Measurements from ENCODE around the gene THG1L.
A peak's percentile ranks its signal among the peaks of the same experiment; 100 is the strongest.
"Not testable (repeated sequence)": the region's sequence is repeated elsewhere in the genome, so short reads cannot be mapped to it uniquely, and the experiment has no call there.

Gene THG1L

DNA sequence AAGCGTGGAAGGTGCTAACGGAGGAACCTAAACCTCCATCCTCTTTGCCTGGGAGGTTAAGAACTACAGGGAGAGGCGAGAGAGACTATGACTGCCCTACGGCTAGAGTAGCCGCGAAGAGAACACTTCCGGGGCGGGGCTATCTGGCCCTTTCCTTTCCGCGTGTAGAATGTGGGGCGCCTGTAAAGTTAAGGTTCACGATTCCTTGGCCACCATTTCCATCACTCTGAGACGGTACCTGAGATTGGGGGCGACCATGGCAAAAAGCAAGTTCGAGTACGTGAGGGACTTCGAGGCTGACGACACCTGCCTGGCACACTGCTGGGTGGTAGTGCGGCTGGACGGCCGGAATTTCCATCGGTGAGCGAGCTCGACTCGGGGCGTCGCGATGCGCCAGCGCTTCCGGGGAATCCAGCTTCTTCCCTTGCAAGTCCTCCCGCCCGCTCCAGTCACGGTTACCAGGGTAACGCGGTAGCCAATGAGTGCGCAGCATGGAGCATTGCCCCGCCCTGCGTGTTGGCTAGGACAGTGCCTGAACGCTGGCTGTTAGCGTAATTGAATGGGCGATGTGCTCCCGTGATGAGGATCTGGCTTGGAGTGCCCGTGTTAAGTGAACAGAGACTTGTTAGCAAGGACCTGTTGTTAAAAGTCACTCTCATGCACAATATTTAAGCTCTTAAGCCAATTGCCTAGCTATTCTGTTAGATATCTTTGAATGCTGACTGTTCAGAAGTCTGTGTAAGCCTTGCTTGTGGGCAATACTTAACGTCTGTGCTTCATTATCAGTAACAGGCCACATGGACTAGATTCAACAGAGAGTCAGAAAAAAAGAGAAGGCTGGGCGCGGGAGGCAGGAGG lies at the start of gene THG1L:
Gene THG1L, plus strand, starts transcription at position 149 of the 858 bp plus-strand sequence. Its CDS starts 21 bp downstream, at position 170.
- peak; percentile 94 to 97 for DNase-seq (ENCODE audit: low read depth in 1 of 2, low spot score in 1 of 2)

DNA sequence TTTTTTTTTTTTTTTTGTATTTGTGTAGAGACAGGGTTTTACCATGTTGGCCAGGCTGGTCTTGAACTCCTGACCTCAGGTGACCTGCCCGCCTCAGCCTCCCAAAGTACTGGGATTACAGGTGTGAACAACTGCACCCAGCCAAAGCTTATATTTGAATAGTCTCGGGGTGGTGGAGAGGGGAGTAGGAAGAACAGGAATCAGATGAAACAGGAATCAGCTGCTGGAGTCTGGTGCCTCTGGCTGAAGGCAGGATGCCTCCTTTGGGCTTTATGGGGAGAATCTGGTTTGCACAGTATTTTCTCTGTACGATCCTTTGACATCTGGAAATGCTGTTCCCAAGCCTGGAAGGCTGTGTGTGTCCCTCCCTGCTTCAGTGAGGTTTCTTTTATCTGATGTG lies 49.0 kb upstream of the THG1L start:
- no peak for DNase-seq (ENCODE audit: low read depth in 1 of 2, low spot score in 1 of 2)

DNA sequence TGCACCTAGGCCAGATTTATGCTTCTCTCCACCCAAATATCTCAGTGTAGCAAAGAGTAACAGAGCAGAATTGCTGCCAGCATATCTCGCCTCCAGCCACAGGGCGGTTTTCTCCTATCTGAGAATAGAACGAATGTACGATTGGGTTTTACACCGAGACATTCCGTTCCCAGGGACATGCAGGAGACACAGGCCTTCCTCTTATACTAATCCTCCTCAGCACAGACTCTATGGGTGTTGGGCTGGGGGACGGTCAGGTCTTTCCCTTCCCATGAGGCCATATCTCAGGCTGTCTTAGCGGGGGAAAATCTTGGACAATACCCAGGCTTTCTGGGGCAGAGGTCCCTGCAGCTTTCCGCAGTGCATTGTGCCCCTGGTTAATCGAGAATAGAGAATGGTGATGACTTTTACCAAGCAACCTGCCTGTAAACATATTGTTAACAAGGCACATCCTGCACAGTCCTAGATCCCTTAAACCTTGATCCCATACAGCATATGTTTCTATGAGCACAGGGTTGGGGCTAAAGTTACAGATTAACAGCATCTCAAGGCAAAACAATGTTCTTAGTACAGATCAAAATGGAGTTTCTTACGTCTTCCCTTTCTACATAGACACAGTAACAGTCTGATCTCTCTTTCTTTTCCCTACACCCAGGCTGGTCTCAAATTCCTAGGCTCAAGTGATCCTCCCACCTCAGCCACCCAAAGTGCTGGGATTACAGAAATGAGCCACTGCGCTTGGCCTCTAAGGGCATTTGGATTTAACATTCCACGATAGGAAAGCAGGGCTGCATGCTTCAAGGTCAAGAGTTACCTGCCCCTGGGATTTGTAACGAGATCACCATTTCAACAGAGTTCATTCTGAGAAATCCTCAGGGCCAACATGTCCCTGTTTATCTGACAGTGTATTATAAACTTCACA lies 44.7 kb upstream of the THG1L start:
- not testable (repeated sequence) for DNase-seq (ENCODE audit: low read depth in 1 of 2, low spot score in 1 of 2)

DNA sequence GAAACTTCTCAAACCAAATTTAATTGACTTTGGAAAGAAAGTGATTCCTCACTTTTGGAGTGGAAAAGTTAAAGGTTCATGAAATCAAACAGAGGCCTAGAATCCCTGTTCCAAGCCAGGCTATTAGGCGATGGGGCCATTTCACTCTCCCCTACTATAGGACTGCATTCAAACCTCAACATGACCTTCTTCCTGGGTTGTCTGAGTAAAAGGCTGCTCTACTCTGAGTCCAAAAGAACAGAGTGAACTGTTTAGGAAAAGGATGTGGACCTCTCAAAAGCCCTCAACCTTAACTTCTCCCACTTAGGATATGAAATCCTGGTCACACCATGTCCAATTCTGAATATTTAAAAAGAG lies 44.0 kb upstream of the THG1L start:
- DNase-seq (ENCODE audit: low read depth in 1 of 2, low spot score in 1 of 2) = no peak

DNA sequence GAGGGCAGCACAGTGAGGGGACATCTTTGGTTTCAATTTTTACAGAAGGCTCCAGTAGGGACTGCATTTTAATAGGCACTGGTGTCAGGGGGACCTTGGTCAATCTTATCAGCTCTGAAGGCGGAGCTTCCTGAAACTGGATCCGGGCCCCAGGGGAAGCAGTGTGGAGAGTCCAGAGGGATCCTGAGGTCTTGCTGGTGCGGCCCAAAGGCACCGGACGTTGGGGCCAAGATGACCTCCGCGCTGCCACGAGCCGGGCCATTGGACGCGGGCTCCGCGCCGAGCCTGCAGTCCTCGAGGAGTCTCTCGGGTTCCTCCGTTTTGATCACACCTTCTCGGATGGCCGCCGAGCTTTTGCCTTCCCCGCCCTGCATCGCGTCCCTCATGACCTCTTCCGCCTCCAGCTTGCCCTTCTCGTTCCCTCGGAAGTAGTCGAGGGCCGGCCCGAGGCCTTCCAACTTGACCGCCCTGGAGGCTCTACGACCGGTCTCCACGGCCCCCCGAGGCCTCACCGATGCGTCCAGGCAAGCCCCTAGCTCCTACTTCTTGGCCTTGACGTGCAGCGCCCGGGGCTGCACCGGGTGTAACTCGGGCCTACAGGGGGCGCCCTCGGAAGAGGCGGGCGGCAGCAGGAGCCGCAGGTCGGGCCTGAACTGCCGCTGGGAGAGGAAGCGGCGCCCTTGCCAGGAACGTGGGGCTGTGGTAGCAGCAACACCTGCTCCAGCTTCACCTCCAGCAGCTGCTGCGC lies 41.1 kb upstream of the THG1L start:
- DNase-seq (ENCODE audit: low read depth in 1 of 2, low spot score in 1 of 2) = no peak

DNA sequence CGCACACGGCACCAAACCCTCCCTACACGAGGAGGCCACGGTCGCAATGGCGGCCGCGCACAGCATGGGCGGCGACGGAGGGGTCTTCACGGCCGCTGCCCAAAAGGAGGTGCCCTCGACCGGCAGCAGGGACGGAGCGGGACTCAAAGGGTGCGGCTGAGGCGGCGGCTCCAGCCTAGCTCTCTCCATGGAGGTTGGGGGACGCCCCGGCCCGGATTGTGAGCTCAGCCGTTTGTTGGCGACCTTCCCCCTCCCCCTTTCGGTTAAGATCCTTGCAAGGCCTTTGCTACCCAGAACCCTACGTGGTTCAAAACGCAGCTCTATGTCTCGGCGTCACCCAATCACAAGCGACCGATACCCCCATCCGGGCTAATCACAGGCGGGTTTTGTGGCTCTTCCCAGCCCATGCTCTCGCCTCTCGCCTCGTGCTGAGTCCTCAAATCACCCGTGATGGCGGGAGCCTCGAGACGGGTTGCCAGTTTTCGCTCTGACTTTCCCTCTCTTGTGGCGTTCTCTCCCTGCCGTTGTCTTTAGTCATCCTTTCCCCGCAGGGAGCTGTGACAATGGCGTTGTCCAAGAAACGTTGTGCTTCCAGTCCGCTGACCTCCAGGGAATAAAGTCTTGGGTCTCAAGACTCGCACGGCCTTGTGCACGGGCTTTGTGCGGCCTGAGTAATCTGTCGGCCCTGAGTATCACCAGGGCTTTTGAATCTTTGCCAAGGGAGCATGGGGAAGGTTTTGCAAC lies 40.4 kb upstream of the THG1L start:
- no peak for DNase-seq (ENCODE audit: low read depth in 1 of 2, low spot score in 1 of 2)

DNA sequence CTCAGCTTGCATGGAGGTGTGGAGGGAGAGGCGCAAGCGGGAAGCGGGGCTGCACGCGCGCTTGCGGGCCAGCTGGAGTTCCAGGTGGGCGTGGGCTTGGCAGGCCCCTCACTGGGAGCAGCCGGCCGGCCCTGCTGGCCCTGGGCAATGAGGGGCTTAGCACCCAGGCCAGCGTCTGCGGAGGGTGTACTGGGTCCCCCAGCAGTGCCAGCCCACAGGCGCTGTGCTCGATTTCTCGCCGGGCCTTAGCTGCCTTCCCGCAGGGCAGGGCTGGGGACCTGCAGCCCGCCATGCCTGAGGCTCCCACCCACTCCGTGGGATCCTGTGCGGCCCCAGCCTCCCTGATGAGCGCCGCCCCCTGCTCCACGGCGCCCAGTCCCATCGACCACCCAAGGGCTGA lies 37.4 kb upstream of the THG1L start:
- not testable (repeated sequence) for DNase-seq (ENCODE audit: low read depth in 1 of 2, low spot score in 1 of 2)

DNA sequence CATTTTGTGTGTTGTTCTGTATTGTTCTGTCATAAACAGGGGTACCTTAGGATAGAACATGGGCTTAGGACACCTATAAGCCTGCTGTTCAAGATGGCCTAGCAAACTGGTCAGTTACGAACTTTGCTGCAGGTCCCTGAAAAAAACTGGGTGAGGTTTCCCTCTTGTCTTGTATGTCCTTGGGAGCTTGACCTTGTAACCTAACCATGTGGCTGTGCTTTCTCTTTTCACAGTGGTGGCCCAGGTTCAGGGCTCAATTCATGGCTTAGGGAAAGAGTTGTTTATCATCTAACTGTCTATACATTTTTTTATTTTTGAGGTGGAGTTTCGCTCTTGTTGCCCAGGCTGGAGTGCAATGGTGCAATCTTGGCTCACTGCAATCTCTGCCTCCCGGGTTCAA lies 35.1 kb upstream of the THG1L start:
- DNase-seq (ENCODE audit: low read depth in 1 of 2, low spot score in 1 of 2) = not testable (repeated sequence)

DNA sequence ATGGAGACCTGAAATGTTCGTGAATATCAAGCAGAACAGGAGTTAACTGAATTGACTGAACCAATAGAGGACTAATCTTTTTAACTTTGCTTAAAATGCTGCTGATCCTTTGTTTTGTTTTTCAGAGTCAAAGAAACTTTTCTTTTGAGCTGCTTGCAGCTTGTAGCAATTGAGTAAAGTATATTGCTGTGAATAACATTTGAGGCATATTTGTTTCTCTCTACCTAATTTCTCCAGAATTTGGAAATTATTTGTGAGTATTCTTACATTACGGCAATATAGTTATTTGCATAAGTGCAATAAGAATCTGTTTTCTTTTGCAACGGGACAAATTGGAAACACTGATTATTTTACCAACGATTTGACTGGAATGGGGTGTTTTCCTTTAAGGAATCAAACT lies 32.5 kb upstream of the THG1L start:
- DNase-seq (ENCODE audit: low read depth in 1 of 2, low spot score in 1 of 2) = not testable (repeated sequence)

DNA sequence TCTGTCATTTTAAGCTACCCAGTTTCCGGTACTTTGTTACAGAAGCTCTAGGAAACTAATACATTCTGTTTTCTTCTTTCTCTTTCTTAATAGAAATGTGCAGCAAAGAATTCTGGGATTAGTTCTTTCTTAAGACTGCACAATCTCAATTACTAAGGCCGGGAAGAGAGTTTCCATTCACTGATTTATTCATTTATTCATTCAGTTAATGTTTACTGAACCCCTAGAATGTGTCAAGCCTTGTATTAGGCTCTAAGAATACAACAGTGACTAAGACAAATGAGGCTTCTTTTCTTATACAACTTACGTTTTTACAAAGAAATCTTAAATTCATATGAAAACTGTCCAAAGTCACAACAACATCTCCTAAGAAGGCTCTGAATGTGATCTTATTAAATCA lies 27.5 kb upstream of the THG1L start:
- no peak for DNase-seq (ENCODE audit: low read depth in 1 of 2, low spot score in 1 of 2)

DNA sequence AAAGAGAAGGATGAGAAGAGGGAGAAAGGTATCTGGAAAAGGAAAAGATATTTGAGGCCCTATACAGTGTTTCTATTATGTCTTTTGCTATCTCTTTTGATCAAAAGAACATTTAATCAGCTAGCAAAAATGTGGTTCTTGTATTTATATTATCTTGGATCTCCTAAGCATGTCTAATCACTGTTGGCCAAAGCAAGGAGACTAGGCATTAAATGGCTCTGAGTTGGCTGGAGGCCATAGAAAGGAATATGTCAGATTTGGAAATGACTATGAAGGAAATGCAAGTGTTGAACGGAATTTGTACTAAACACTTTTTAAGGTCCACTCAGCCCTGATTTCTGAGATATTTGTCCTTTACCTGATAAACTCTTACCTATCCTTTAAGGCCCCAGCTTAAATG lies 22.4 kb upstream of the THG1L start:
- DNase-seq (ENCODE audit: low read depth in 1 of 2, low spot score in 1 of 2) = no peak

DNA sequence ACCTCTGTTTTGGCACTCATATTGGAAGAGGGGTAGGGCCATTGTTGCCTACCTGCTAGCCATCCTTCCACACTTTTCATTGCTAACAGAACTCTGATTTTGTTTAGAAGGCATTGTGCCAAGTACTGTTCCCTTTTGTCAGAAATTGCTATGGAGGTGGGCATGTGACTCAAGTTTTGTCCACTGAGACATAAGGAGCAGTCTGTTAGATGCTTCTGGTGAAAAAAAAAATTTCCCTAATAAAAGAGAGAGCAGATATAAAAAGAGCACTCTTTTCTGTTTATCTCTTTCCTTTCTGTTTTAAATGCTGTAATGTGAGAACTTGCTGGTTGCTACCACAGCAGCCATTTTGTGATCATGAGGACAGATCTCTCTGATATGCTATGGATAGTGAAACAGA lies 21.9 kb upstream of the THG1L start:
- no peak for DNase-seq (ENCODE audit: low read depth in 1 of 2, low spot score in 1 of 2)

DNA sequence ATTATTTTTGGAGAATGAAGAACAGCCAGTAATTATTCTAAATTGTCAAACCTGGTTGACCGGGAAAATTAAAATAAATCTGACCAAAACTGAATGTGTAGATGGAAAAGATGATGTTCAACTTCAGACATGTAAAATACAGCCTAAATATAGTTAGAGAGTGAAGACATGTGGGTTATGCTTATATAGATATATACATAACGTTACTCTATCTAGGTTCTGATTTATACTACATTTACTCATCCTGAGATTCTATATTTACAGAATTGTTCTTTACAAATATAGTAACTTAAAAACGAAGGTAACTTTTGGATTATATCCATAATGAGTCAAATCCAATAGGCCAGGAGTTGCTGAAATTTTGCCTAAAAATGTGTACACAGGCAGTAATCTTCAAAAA lies 20.8 kb upstream of the THG1L start:
- DNase-seq (ENCODE audit: low read depth in 1 of 2, low spot score in 1 of 2) = no peak

DNA sequence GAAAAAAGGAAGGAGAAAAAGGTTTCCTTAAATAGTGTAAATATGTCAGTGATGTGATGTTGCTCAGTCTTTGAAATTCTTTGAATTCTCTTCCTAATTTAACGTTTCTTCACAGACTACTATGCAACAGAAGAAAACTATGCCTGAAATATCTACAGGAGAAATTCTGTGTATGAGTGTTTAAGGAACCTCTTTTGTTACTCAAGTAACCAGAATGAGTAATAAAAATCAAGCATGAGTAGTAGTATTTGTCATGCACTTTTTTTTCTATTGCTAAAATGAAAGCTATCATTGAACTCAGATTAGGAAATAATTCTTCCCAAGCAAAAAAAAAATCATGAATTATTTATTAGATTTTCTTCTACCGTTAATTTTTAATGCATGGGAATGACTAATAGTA lies 20.3 kb upstream of the THG1L start:
- DNase-seq (ENCODE audit: low read depth in 1 of 2, low spot score in 1 of 2) = no peak

DNA sequence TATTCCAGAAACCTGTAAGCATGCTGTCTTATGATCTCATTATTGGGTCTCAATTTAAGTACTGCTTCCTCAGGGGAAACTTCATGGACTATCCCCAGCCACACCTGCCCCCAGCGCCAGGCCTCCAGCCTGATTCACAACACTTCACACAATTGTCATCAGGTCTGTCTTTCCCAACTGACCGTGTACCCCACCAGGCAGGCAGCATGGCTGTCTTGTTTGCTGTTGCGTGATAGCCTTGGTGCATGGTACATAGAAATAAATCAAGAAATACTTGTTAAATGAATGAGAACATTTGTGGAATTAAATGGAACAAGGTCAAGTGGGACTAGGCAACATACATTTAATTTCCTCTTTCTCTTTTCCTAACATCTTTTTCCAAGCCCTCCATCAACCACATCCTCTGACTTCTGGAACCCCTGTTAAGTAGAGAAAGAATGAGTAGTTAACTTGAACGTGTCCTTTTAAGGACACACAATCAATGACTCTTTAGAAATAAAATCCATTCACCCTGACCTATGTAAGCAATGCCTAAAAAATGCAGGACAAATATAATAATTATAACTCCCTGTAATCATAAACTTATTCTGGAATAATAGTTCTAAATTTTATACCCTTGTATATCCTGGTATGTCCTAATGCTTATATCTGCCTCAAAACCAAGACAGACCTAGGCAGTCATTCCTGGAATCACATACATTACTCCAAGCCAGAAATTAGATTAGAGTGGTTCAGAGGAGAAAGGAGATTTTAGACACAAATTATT lies 17.2 kb upstream of the THG1L start:
- no peak for DNase-seq (ENCODE audit: low read depth in 1 of 2, low spot score in 1 of 2)

DNA sequence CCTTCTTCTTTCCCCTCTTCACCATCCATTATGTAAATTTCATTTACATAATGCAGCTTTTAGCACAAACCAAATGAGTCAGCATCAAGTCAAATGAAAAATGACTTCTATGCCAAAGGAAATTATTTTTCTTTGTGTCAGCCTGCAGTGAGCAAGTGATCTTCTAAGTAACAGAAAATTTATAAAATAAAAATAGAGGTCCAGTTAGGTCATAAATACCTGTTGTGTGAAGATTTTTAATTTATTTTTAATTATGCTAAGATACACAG lies 16.7 kb upstream of the THG1L start:
- no peak for DNase-seq (ENCODE audit: low read depth in 1 of 2, low spot score in 1 of 2)

DNA sequence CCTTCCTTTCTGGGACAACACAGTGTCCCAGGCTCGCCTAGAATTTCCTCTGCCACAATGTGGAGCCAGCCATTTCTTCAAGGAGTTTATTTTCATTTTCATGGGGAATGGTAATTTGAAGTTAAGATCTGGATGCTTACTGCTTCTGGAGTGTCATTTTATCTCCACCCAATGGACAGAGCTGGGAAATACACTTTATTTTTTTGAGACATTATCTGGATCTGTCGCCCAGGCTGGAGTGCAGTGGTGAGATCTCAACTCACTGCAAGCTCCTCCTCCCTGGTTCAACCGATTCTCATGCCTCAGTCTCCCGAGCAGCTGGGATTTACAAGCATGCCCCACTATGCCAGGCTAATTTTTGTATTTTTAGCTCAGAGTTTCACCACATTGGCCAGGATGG lies 12.7 kb upstream of the THG1L start:
- no peak for DNase-seq (ENCODE audit: low read depth in 1 of 2, low spot score in 1 of 2)

DNA sequence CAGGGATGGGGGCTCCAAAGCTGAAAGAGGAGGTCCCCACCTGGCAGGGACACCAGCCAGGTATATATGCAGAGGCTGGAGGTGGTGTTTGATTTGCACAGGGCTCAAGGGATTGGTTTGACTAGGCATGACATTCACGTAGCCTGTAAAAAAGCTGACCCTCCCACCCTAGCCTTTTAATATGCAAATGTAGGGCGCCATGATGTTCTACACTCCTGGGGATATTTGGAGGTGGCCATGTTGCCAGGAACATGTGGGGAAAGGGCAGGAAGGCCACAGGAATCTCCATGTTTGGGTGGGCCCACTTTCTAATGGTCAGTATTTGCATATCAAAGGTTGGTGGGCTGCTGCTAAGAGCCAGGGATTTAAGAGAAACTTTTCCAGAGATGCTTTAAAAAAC lies 12.0 kb upstream of the THG1L start:
- DNase-seq (ENCODE audit: low read depth in 1 of 2, low spot score in 1 of 2) = no peak

DNA sequence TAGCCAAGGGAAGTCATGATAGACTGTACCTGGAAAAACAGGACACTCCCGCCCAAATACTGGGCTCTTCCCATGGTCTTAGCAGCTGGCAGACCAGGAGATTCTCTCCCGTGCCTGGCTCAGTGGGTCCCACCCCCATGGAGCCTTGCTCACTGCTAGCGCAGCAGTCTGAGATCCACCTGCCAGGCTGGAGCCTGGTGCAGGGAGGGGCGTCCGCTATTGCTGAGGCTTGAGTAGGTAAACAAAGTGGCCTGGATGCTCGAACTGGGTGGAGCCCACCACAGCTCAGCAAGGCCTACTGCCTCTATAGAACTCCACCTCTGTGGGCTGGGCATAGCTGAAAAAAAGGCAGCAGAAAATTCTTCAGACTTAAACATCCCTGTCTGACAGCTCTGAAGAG lies 10.1 kb upstream of the THG1L start:
- DNase-seq (ENCODE audit: low read depth in 1 of 2, low spot score in 1 of 2) = no peak

DNA sequence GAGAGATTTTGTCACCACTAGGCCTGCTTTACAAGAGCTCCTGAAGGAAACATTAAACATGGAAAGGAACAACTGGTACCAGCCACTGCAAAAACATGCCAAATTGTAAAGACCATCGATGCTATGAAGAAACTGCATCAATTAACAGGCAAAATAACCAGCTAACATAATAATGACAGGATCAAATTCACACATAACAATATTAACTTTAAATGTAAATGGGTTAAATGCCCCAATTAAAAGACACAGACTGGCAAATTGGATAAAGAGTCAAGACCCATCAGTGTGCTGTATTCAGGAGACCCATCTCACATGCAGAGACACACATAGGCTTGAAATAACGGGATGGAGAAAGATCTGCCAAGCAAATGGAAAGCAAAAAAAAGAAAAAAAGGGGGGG lies 8.3 kb upstream of the THG1L start:
- DNase-seq (ENCODE audit: low read depth in 1 of 2, low spot score in 1 of 2) = not testable (repeated sequence)
